GM23248 (cell line): ENCODE results near the gene TTC32.

Experiments used
- EZH2 ChIP-seq: fragments of 200-600 bp; sonication (generic); IDR thresholded peaks from 2 replicates; pipeline ENCODE4 v1.6.1; 2018; ENCODE audit warnings: antibody characterized with exemption, mild to moderate bottlenecking; ENCODE audit not compliant: insufficient read depth, poor library complexity, severe bottlenecking
- EZH2phosphoT487 ChIP-seq: fragments of 200-600 bp; sonication (generic); IDR thresholded peaks from 2 replicates; pipeline ENCODE4 v1.6.1; 2018; ENCODE audit warnings: antibody characterized with exemption, moderate library complexity, mild to moderate bottlenecking, low read depth; ENCODE audit not compliant: insufficient read depth

GRCh38 chr2:19943189-19943588 is 41.4 kb upstream of the TTC32 start:
- no peak for TF ChIP-seq EZH2
- TF ChIP-seq EZH2phosphoT487, result no peak
